Tibial nerve (tissue), 4 donors: ENCODE data around the gene HECW1. TPM values are rescaled to one million over a fixed set of nuclear protein-coding genes. Genes with fewer than 3 reads are reported as not detected.

ENCODE experiments used
- DNase-seq, 2 donors: peaks; one replicate each; pipeline ENCODE4 v3.0.0-alpha.2; 2019; ENCODE audit warnings: low spot score in 2 of 2
- H3K27ac ChIP-seq, 4 donors: fragments of 200-600 bp; sonication (generic) in 3 of 4; one replicate each; pipeline ENCODE4 v1.5.1; 2017 to 2019; ENCODE audit warnings: mild to moderate bottlenecking in 1 of 4
- H3K27me3 ChIP-seq, 2 donors: fragments of 200-600 bp; sonication (generic) in 1 of 2; one replicate each; pipeline versions ENCODE4 v1.5.1 to v1.6.0; 2017 to 2019
- H3K36me3 ChIP-seq, 3 donors: fragments of 200-600 bp; sonication (generic); one replicate each; pipeline ENCODE4 v1.5.1; 2018 to 2019
- H3K4me1 ChIP-seq, 4 donors: fragments of 200-600 bp; sonication (generic) in 3 of 4; one replicate each; pipeline ENCODE4 v1.5.1; 2017 to 2019
- H3K4me3 ChIP-seq, 4 donors: fragments of 200-600 bp; sonication (generic) in 3 of 4; one replicate each; pipeline ENCODE4 v1.5.1; 2017 to 2019; ENCODE audit warnings: mild to moderate bottlenecking in 1 of 4, moderate library complexity in 1 of 4
- H3K9me3 ChIP-seq, 4 donors: fragments of 200-600 bp; sonication (generic) in 3 of 4; one replicate each; pipeline ENCODE4 v1.5.1; 2017 to 2019
- EP300 ChIP-seq, 2 donors: sonication (generic); formaldehyde crosslinking; IDR thresholded peaks; one replicate each; pipeline ENCODE4 v1.6.1; 2017; ENCODE audit warnings: antibody characterized with exemption in 2 of 2, mild to moderate bottlenecking in 1 of 2
- POLR2A ChIP-seq, 2 donors: fragments of 450-650 bp; IDR thresholded peaks; one replicate each; pipeline ENCODE4 v1.6.1; 2017; ENCODE audit warnings: antibody characterized with exemption in 2 of 2, mild to moderate bottlenecking in 2 of 2, moderate library complexity in 2 of 2
- WGBS, 2 donors: methylation state at CpG; one replicate each; pipeline ENCODE4 v1.1.5; 2018; 5-methylcytosine and 5-hydroxymethylcytosine counted together
- total RNA-seq, 4 donors: library from RNA; depleted of rRNA; stranded (reverse); fragments of >200 nt; gene quantifications; one replicate each; pipeline ENCODE4 v1.1.0, GENCODE V29; 2016
- TF ChIP-seq, protein P1 (sequence below), 5 experiments: fragments of 200-600 bp in 3 of 5; fragments of 450-650 bp in 2 of 5; sonication (generic) in 3 of 5; IDR thresholded peaks; one replicate each; pipeline ENCODE4 v1.5.1; 2016 to 2019; ENCODE audit warnings: antibody characterized with exemption in 5 of 5, mild to moderate bottlenecking in 3 of 5, moderate library complexity in 2 of 5

Gene HECW1
- total RNA-seq, 4 donors from 2014 or later, result 3.6 to 10.9 (median 6.5) TPM

DNA sequence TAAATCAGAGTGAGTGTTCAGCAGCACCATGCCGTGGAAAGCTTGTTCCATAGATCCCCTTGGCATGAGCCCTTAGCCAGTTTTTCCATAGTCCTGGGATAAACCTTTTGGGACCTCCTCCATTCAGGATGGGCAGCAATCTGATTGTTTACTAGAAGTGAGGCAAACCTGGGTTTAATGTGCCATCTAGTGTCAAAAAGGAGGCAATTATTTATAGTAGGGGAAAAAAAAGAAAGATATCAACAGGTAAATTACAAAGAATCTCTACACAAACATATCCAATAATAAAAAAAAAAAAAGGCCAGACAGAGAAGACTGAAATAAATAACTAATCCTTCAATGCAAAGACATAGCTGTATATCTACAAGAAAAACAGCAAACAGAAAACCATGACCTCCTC is 241.5 kb downstream of the HECW1 start:
- WGBS, 2 donors, result 100% methylated on average over 1 of the region's 1 CpG
- TF ChIP-seq EP300 (IDR thresholded peaks at IDR 0.05) (no peak), POLR2A (IDR thresholded peaks at IDR 0.05) (no peak)
- TF ChIP-seq, protein P1, sequence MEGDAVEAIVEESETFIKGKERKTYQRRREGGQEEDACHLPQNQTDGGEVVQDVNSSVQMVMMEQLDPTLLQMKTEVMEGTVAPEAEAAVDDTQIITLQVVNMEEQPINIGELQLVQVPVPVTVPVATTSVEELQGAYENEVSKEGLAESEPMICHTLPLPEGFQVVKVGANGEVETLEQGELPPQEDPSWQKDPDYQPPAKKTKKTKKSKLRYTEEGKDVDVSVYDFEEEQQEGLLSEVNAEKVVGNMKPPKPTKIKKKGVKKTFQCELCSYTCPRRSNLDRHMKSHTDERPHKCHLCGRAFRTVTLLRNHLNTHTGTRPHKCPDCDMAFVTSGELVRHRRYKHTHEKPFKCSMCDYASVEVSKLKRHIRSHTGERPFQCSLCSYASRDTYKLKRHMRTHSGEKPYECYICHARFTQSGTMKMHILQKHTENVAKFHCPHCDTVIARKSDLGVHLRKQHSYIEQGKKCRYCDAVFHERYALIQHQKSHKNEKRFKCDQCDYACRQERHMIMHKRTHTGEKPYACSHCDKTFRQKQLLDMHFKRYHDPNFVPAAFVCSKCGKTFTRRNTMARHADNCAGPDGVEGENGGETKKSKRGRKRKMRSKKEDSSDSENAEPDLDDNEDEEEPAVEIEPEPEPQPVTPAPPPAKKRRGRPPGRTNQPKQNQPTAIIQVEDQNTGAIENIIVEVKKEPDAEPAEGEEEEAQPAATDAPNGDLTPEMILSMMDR (IDR thresholded peaks at IDR 0.05), result no peak
- Histone ChIP-seq H3K27ac (no peak overlapping the region), H3K27me3 (no peaks in the 10 kb centered on the region), H3K4me3 (no peak overlapping the region), H3K36me3 (no peaks in the 10 kb centered on the region), H3K9me3 (peaks cover 0 to 16% (median 2%) of the 10 kb centered on the region in 4 donors), H3K4me1 (no peaks in the 10 kb centered on the region)
- no peak for DNase-seq

DNA sequence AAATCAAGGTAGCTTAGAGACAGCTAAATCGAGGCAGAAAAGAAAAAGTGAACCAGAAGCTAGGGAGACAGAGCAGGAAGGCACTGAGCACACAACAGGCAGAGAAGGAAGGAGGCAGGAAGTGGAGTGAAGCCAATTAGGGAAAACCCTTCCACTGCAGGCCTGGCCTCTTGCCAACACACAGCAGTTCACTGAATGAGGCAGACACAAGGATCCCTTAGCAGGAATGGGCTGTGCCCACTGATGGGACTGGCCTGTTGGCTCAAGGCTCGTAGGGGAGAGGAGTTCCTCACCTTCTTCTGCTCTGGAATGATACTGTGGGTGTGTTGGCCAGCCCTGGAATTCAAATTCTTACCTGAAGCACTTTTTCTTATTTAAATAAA is 250.2 kb downstream of the HECW1 start:
- no peaks in the 10 kb centered on the region for H3K27me3 ChIP-seq
- TF ChIP-seq POLR2A (IDR thresholded peaks at IDR 0.05) (no peak), EP300 (IDR thresholded peaks at IDR 0.05) (no peak)
- TF ChIP-seq, protein P1 (IDR thresholded peaks at IDR 0.05), result no peak
- no peak overlapping the region for H3K27ac ChIP-seq
- no peaks in the 10 kb centered on the region for H3K9me3 ChIP-seq
- H3K4me3 ChIP-seq, result no peak overlapping the region
- DNase-seq, result peak in 1 of 2 donors; percentile 12
- no peaks in the 10 kb centered on the region for H3K4me1 ChIP-seq
- 32 to 38% methylated on average over 2 of the region's 2 CpGs for WGBS, 2 donors
- no peaks in the 10 kb centered on the region for H3K36me3 ChIP-seq

DNA sequence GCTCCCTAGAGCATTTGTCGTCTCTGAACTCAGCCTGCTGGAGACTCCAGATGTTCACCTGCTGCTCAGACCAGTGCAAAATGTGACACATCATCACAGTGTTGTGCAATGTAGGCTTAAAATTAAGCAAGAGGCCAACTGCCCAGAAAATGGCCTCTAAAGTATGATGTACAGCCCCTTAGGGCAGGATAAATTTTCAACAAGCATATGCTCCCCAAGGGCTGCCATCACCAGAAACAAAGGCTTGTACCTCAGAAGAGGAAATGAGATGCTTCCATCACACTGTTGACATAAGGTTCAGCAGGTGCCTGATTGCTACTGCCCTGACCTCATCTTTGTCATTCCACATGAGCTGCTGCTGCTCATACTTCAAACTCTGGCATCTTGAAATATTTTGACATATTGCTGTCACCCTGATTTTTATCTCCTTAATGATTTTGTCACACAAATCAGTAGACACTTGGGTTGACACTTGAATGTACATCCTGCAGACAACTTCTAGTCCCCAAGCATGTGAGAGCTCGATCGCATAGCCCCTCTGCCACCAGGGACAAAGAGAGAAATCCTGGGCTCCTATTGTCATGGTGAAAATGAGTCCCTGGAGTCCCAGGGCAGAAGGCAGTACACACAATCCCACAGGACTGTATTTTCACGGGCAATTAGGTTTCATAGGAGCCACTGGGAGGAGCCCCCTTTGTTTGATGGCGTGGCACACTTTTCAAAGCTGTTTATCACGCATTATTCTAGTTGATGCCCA is 250.8 kb downstream of the HECW1 start:
- peak in 1 of 2 donors; percentile 24 for DNase-seq
- no peak overlapping the region for H3K4me3 ChIP-seq

DNA sequence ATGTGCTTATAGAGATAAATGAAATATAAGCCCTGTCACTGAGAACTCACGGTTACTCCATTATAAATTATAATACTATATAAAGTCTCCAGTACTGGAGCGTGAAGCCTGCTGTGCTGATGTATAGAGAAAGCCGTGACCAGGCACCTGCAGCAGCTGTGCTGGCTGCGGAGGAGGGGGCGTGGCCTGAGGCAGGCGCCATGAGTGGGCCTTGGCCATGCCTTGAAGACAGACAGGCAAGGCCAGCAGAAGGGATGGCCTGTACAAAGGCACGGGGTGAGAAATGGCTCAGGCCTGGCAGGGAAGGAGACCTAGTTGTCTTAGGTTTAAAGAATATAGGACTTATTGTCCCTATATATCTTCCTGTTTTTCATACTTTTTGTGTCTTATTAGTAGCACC is 251.9 kb downstream of the HECW1 start:
- H3K9me3 ChIP-seq, result no peaks in the 10 kb centered on the region
- H3K4me3 ChIP-seq, result no peak overlapping the region
- H3K27ac ChIP-seq, result no peak overlapping the region
- TF ChIP-seq POLR2A (IDR thresholded peaks at IDR 0.05), result no peak
- no peak for TF ChIP-seq EP300 (IDR thresholded peaks at IDR 0.05)
- TF ChIP-seq, protein P1 (IDR thresholded peaks at IDR 0.05), result no peak
- 91 to 93% methylated on average over 7 of the region's 7 CpGs for WGBS, 2 donors
- no peaks in the 10 kb centered on the region for H3K27me3 ChIP-seq
- no peak for DNase-seq
- H3K36me3 ChIP-seq, result no peaks in the 10 kb centered on the region
- no peaks in the 10 kb centered on the region for H3K4me1 ChIP-seq

More for the DNA sequence above, 250.8 kb downstream of the HECW1 start:
- Histone ChIP-seq H3K4me1 (no peaks in the 10 kb centered on the region), H3K27me3 (no peaks in the 10 kb centered on the region), H3K36me3 (no peaks in the 10 kb centered on the region), H3K27ac (no peak overlapping the region), H3K9me3 (no peaks in the 10 kb centered on the region)
- 74 to 79% methylated on average over 6 of the region's 6 CpGs for WGBS, 2 donors
- TF ChIP-seq, protein P1 (IDR thresholded peaks at IDR 0.05), result no peak
- TF ChIP-seq EP300 (IDR thresholded peaks at IDR 0.05), result peak in 1 of 2 donors; percentile 38

DNA sequence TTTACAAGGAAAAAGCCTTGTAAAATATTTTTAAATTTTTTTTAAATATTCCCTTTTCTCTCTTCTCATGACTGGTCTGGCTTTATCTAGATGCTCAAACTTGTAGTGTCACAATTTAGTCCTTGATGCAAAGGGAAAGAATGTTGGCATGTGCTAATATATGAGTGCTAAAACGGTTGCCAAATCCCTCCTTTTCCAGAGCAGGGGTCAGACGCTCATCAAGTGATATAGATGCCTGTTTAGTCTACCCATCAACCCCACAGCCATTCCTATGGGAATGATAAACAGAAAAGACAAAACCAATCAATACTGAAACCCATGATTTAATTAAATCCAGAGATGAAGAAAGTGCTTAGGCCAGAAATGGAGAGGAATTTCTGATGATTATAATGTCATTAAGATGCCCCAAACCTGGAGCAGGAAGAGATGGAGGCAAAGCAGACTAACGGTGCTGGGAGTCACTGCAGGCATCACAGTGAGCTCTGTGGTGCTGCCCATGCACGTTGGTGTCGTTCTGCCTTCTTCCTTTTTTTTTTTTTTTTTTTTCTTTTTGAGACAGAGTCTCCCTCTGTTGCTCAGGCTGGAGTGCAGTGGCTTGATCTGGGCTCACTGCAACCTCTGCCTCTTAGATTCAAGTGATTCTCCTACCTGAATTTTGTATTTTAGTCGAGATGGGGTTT is 260.4 kb downstream of the HECW1 start:
- no peak for TF ChIP-seq EP300 (IDR thresholded peaks at IDR 0.05)
- TF ChIP-seq, protein P1 (IDR thresholded peaks at IDR 0.05), result no peak
- TF ChIP-seq POLR2A (IDR thresholded peaks at IDR 0.05), result no peak
- H3K9me3 ChIP-seq, result no peaks in the 10 kb centered on the region
- 20 to 22% methylated on average over 6 of the region's 6 CpGs for WGBS, 2 donors
- no peaks in the 10 kb centered on the region for H3K27me3 ChIP-seq
- H3K4me1 ChIP-seq, result no peaks in the 10 kb centered on the region
- no peak overlapping the region for H3K4me3 ChIP-seq
- H3K27ac ChIP-seq, result no peak overlapping the region
- no peaks in the 10 kb centered on the region for H3K36me3 ChIP-seq
- DNase-seq, result no peak
